Head of caudate nucleus (tissue), 42 donors: ENCODE data around the gene MCHR2.

Source experiments
- DNase-seq, 42 donors: peaks; one replicate each; pipeline versions ENCODE4 v3.0.0 to v3.0.0-alpha.2; 2020 to 2021; ENCODE audit warnings: mixed read lengths in 7 of 42
- intact Hi-C: fragments of 100-400 bp; cut with DNase I; formaldehyde crosslinking; loops from one replicate; pipeline ENCODE4 v1.15.0; 2022

MCHR2 gene

GRCh38 chr6:99912657-99913056 is 81.4 kb downstream of the MCHR2 start:
- intact Hi-C loops, result no loop called here
- DNase-seq, result no peak

- peak in 8 of 42 donors; percentile 1 to 42 (median 12) for DNase-seq
- intact Hi-C loops, result no loop called here
These were observed 88.6 kb downstream of the MCHR2 start for GRCh38 chr6:99905209-99906106.

GRCh38 chr6:99901596-99902384 is 92.2 kb downstream of the MCHR2 start:
- intact Hi-C loops, result no loop called here
- DNase-seq, result no peak

GRCh38 chr6:99894815-99895214 is 99.2 kb downstream of the MCHR2 start:
- no peak for DNase-seq
- intact Hi-C loops, result no loop called here

GRCh38 chr6:99887066-99887465 is 107.0 kb downstream of the MCHR2 start:
- DNase-seq, result no peak
- intact Hi-C loops, result no loop called here

- intact Hi-C loops, result no loop called here
These were observed 109.0 kb downstream of the MCHR2 start for GRCh38 chr6:99885051-99885450.

GRCh38 chr6:99882128-99882702 is 111.8 kb downstream of the MCHR2 start:
- intact Hi-C loops, result no loop called here
- no peak for DNase-seq

More at GRCh38 chr6:99885051-99885450, 109.0 kb downstream of the MCHR2 start:
- DNase-seq, result no peak

GRCh38 chr6:99879431-99879830 is 114.6 kb downstream of the MCHR2 start:
- DNase-seq, result no peak
- intact Hi-C loops, result no loop called here

GRCh38 chr6:99875068-99875467 is 119.0 kb downstream of the MCHR2 start:
- intact Hi-C loops, result no loop called here
- DNase-seq, result no peak

- intact Hi-C loops, result no loop called here
- DNase-seq, result no peak
These were observed 120.9 kb downstream of the MCHR2 start for GRCh38 chr6:99873084-99873483.

- DNase-seq, result no peak
- intact Hi-C loops, result no loop called here
These were observed 122.4 kb downstream of the MCHR2 start for GRCh38 chr6:99871641-99872040.
